ENCODE measurements around the gene AOC1.

The AOC1 gene

GRCh38 chr7:150854066-150855000 is 2.0 kb downstream of the AOC1 start (continued):
- TF ChIP-seq BCL11A (tag by site-specific recombination; IDR thresholded peaks at IDR 0.05; ENCODE audit: low read depth): no peak
- TF ChIP-seq ZNF302 (tag by site-specific recombination; IDR thresholded peaks at IDR 0.05; ENCODE audit: low read depth): no peak
- no peak for TF ChIP-seq MEIS1 (CRISPR knock-in tag; IDR thresholded peaks at IDR 0.05; ENCODE audit: borderline replicate concordance)
- TF ChIP-seq ZNF341 (tag by site-specific recombination; IDR thresholded peaks at IDR 0.05; ENCODE audit: low read depth): no peak
- TF ChIP-seq ZNF140 (tag by site-specific recombination; IDR thresholded peaks at IDR 0.05): no peak
- no peak for TF ChIP-seq ZNF2 (tag by site-specific recombination; IDR thresholded peaks at IDR 0.05)
- TF ChIP-seq ZNF398 (tag by site-specific recombination; IDR thresholded peaks at IDR 0.05): no peak
- no peak for TF ChIP-seq ZNF660 (tag by site-specific recombination; IDR thresholded peaks at IDR 0.05)

GRCh38 chr7:150855046-150855445 is 2.7 kb downstream of the AOC1 start:
- Histone ChIP-seq H3K4me1 (ENCODE audit: control insufficient read depth, insufficient read depth, low read length) (no peaks in the 10 kb centered on the region), H3K4me3 (ENCODE audit: low read depth, low read length) (no peak overlapping the region), H3K9me3 (ENCODE audit: control insufficient read depth, insufficient read depth, low read depth, low read length) (no peaks in the 10 kb centered on the region), H3K36me3 (ENCODE audit: control insufficient read depth in 2 of 2, insufficient read depth in 1 of 2, low read length in 2 of 2) (no peaks in the 10 kb centered on the region), H3K27ac (ENCODE audit: extremely low read depth, low read depth, low read length) (no peak overlapping the region)
- CTCF ChIA-PET: interaction anchor here (1.5 kb wide), 1 partner anchor 22 kb away, joined by 7 read pairs; no protein-coding TSS in a partner anchor
- no peak for TF ChIP-seq ZFP69B (tag by site-specific recombination; IDR thresholded peaks at IDR 0.05)
- no peak for TF ChIP-seq EGR2 (tag by site-specific recombination; IDR thresholded peaks at IDR 0.05; ENCODE audit: low read depth)
- POLR2A ChIA-PET: no interaction called here

GRCh38 chr7:150855476-150856302 is 3.4 kb downstream of the AOC1 start:
- no peak overlapping the region for H3K4me3 ChIP-seq (ENCODE audit: low read depth, low read length)
- POLR2A ChIA-PET: no interaction called here
- H3K9me3 ChIP-seq (ENCODE audit: control insufficient read depth, insufficient read depth, low read depth, low read length): no peaks in the 10 kb centered on the region
- no peaks in the 10 kb centered on the region for H3K4me1 ChIP-seq (ENCODE audit: control insufficient read depth, insufficient read depth, low read length)
- CTCF ChIA-PET: interaction anchor here (0.6 to 1.5 kb wide), 3 partner anchors 18 to 82 kb away, joined by 3 to 7 read pairs (median 3); no protein-coding TSS in a partner anchor
- H3K36me3 ChIP-seq (ENCODE audit: control insufficient read depth in 2 of 2, insufficient read depth in 1 of 2, low read length in 2 of 2): no peaks in the 10 kb centered on the region
- H3K27ac ChIP-seq (ENCODE audit: extremely low read depth, low read depth, low read length): no peak overlapping the region
- TF ChIP-seq ZNF280D (tag by site-specific recombination; IDR thresholded peaks at IDR 0.05) (no peak), ZBTB11 (tag by site-specific recombination; conservative IDR thresholded peaks at IDR 0.05; ENCODE audit: low read depth) (no peak), RBAK (tag by site-specific recombination; IDR thresholded peaks at IDR 0.05) (no peak), ZNF518A (tag by site-specific recombination; conservative IDR thresholded peaks at IDR 0.05; ENCODE audit: low read depth) (no peak), ZNF121 (tag by site-specific recombination; IDR thresholded peaks at IDR 0.05) (no peak), ZNF426 (tag by site-specific recombination; IDR thresholded peaks at IDR 0.05) (no peak)
